Ascending aorta (tissue), 2 donors: ENCODE results near the gene RGS6. TPM values are rescaled to one million over a fixed set of nuclear protein-coding genes. Genes with fewer than 3 reads are reported as not detected.

Experiments used
- DNase-seq, 2 donors: peaks; one replicate each; pipeline ENCODE4 v3.0.0-alpha.2; 2019; ENCODE audit warnings: low spot score in 2 of 2
- H3K27ac ChIP-seq, 2 donors: fragments of 200-600 bp; sonication (generic); one replicate each; pipeline ENCODE4 v1.5.1; 2016 to 2017; ENCODE audit warnings: mild to moderate bottlenecking in 1 of 2
- H3K27me3 ChIP-seq: fragments of 200-600 bp; sonication (generic); one replicate; pipeline ENCODE4 v1.5.1; 2017
- H3K36me3 ChIP-seq, 2 donors: fragments of 200-600 bp; sonication (generic); one replicate each; pipeline ENCODE4 v1.5.1; 2016
- H3K4me1 ChIP-seq, 2 donors: fragments of 200-600 bp; sonication (generic); one replicate each; pipeline ENCODE4 v1.5.1; 2016 to 2017; ENCODE audit warnings: mild to moderate bottlenecking in 1 of 2
- H3K4me3 ChIP-seq, 2 donors: fragments of 200-600 bp; sonication (generic); one replicate each; pipeline ENCODE4 v1.5.1; 2016 to 2017; ENCODE audit warnings: mild to moderate bottlenecking in 1 of 2
- H3K9me3 ChIP-seq, 2 donors: fragments of 200-600 bp; sonication (generic); one replicate each; pipeline ENCODE4 v1.5.1; 2016
- CTCF ChIP-seq, 3 experiments: fragments of 200-600 bp in 2 of 3; fragments of 450-650 bp in 1 of 3; sonication (generic) in 2 of 3; IDR thresholded peaks; one replicate each; pipeline ENCODE4 v1.5.1; 2016 to 2019; ENCODE audit warnings: antibody characterized with exemption in 3 of 3, mild to moderate bottlenecking in 1 of 3, moderate library complexity in 1 of 3
- intact Hi-C: fragments of 100-400 bp; cut with DNase I; formaldehyde crosslinking; loops from one replicate; pipeline ENCODE4 v1.15.1; 2023
- total RNA-seq: library from RNA; depleted of rRNA; stranded (reverse); fragments of >200 nt; gene quantifications from one replicate; pipeline ENCODE4 v1.1.0, GENCODE V29; 2016

RGS6 gene
- total RNA-seq, 1 donor from 2014 or later, result 0.11 TPM

- no peak for DNase-seq
- TF ChIP-seq CTCF (IDR thresholded peaks at IDR 0.05), result no peak
- Histone ChIP-seq H3K36me3 (no peaks in the 10 kb centered on the region), H3K27me3 (no peaks in the 10 kb centered on the region), H3K9me3 (no peaks in the 10 kb centered on the region), H3K27ac (no peak overlapping the region), H3K4me1 (no peaks in the 10 kb centered on the region), H3K4me3 (no peak overlapping the region)
- intact Hi-C loops, result no loop called here
Measured at GRCh38 chr14:72024504-72024903, 92.3 kb downstream of the RGS6 start.

GRCh38 chr14:72026536-72026935 lies 94.3 kb downstream of the RGS6 start:
- Histone ChIP-seq H3K27ac (no peak overlapping the region), H3K27me3 (no peaks in the 10 kb centered on the region), H3K9me3 (no peaks in the 10 kb centered on the region), H3K4me3 (no peak overlapping the region), H3K4me1 (no peaks in the 10 kb centered on the region), H3K36me3 (no peaks in the 10 kb centered on the region)
- no peak for DNase-seq
- intact Hi-C loops, result no loop called here
- TF ChIP-seq CTCF (IDR thresholded peaks at IDR 0.05), result no peak

- intact Hi-C loops, result no loop called here
- no peak for DNase-seq
- H3K4me1 ChIP-seq, result no peaks in the 10 kb centered on the region
- no peaks in the 10 kb centered on the region for H3K36me3 ChIP-seq
- no peak overlapping the region for H3K4me3 ChIP-seq
- no peaks in the 10 kb centered on the region for H3K9me3 ChIP-seq
- no peak overlapping the region for H3K27ac ChIP-seq
- TF ChIP-seq CTCF (IDR thresholded peaks at IDR 0.05), result no peak
- H3K27me3 ChIP-seq, result no peaks in the 10 kb centered on the region
Measured at GRCh38 chr14:72027061-72027460, 94.8 kb downstream of the RGS6 start.

- TF ChIP-seq CTCF (IDR thresholded peaks at IDR 0.05), result no peak
- intact Hi-C loops, result no loop called here
- Histone ChIP-seq H3K9me3 (no peaks in the 10 kb centered on the region), H3K27ac (no peak overlapping the region), H3K4me3 (no peak overlapping the region), H3K36me3 (no peaks in the 10 kb centered on the region), H3K27me3 (no peaks in the 10 kb centered on the region), H3K4me1 (no peaks in the 10 kb centered on the region)
- DNase-seq, result no peak
Measured at GRCh38 chr14:72033365-72033764, 101.1 kb downstream of the RGS6 start.

- Histone ChIP-seq H3K4me3 (no peak overlapping the region), H3K27me3 (no peaks in the 10 kb centered on the region), H3K27ac (no peak overlapping the region), H3K4me1 (no peaks in the 10 kb centered on the region), H3K9me3 (peaks cover 0 to 14% of the 10 kb centered on the region in 2 donors), H3K36me3 (no peaks in the 10 kb centered on the region)
- intact Hi-C loops, result no loop called here
- DNase-seq, result no peak
- TF ChIP-seq CTCF (IDR thresholded peaks at IDR 0.05), result no peak
Measured at GRCh38 chr14:72040528-72040927, 108.3 kb downstream of the RGS6 start.

- TF ChIP-seq CTCF (IDR thresholded peaks at IDR 0.05), result no peak
Measured at GRCh38 chr14:72045271-72045670, 113.0 kb downstream of the RGS6 start.

More at GRCh38 chr14:72045271-72045670, 113.0 kb downstream of the RGS6 start:
- Histone ChIP-seq H3K27me3 (no peaks in the 10 kb centered on the region), H3K27ac (no peak overlapping the region), H3K4me3 (no peak overlapping the region), H3K36me3 (no peaks in the 10 kb centered on the region), H3K4me1 (no peaks in the 10 kb centered on the region), H3K9me3 (peaks cover 0 to 12% of the 10 kb centered on the region in 2 donors)
- no peak for DNase-seq
- intact Hi-C loops, result no loop called here
